ENCODE measurements around the gene PDE9A. TPM values are rescaled to one million over a fixed set of nuclear protein-coding genes. Genes with fewer than 3 reads are reported as not detected.

Gene PDE9A
- total and polyA plus RNA-seq, 8 donors: 1.2 to 14.4 (median 5.0) TPM

- FAIRE-seq (no peak), ATAC-seq (no peak), DNase-seq (no peak)
- H3K27me3 ChIP-seq: no peaks in the 10 kb centered on the region
- no peaks in the 10 kb centered on the region for H3K9me3 ChIP-seq
- H3K27ac ChIP-seq: no peak overlapping the region
- 83 to 86% methylated on average over 33 of the region's 33 CpGs for WGBS, 2 donors
- intact Hi-C loops (cut with DNase I): no loop called here
- H3K36me3 ChIP-seq: no peaks in the 10 kb centered on the region
- no peak overlapping the region for H3K4me3 ChIP-seq
- no peaks in the 10 kb centered on the region for H3K4me1 ChIP-seq
- no peak for TF ChIP-seq CTCF (IDR thresholded peaks at IDR 0.05)
These were observed 31.6 kb downstream of the PDE9A start for GRCh38 chr21:42685036-42685435.

DNA sequence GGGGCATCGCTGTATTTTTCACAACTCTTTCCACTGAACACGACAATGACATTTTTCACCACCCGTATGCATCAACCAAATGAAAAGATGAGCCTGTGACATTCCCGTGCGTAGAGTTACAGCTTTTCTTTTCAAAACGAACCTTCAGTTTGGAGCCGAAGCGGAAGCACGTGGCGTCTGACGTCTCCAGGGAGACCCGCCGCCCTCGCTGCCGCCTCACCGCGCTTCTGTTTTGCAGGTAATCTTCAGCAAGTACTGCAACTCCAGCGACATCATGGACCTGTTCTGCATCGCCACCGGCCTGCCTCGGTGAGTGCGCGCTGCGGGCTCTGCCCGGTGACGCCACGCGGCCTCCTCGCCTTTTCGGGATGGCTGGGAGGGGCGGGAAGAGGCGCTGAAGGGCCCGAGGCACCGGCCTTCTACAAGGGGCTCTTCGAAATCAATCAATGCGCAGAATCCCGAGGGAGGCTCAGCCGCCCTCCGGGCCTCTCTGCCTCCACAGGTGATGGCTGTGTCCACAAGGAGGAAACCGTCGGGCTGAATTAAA is 32.6 kb downstream of the PDE9A start:
- ATAC-seq: no peak
- no peak overlapping the region for H3K27ac ChIP-seq
- H3K27me3 ChIP-seq: no peaks in the 10 kb centered on the region
- intact Hi-C loops (cut with DNase I): no loop called here
- no peak for TF ChIP-seq CTCF (IDR thresholded peaks at IDR 0.05)
- no peaks in the 10 kb centered on the region for H3K9me3 ChIP-seq
- H3K36me3 ChIP-seq: no peaks in the 10 kb centered on the region
- no peak for FAIRE-seq
- no peak for DNase-seq
- 90 to 94% methylated on average over 41 of the region's 41 CpGs for WGBS, 2 donors
- no peaks in the 10 kb centered on the region for H3K4me1 ChIP-seq
- H3K4me3 ChIP-seq: no peak overlapping the region

- no peak for TF ChIP-seq CTCF (IDR thresholded peaks at IDR 0.05)
- Histone ChIP-seq H3K27me3 (no peaks in the 10 kb centered on the region), H3K27ac (no peak overlapping the region), H3K9me3 (no peaks in the 10 kb centered on the region), H3K36me3 (no peaks in the 10 kb centered on the region), H3K4me3 (no peak overlapping the region), H3K4me1 (no peaks in the 10 kb centered on the region)
- FAIRE-seq (no peak), DNase-seq (no peak), ATAC-seq (no peak)
- 78 to 91% methylated on average over 18 of the region's 18 CpGs for WGBS, 2 donors
- intact Hi-C loops (cut with DNase I): no loop called here
These were observed 34.4 kb downstream of the PDE9A start for GRCh38 chr21:42687796-42688195.

DNA sequence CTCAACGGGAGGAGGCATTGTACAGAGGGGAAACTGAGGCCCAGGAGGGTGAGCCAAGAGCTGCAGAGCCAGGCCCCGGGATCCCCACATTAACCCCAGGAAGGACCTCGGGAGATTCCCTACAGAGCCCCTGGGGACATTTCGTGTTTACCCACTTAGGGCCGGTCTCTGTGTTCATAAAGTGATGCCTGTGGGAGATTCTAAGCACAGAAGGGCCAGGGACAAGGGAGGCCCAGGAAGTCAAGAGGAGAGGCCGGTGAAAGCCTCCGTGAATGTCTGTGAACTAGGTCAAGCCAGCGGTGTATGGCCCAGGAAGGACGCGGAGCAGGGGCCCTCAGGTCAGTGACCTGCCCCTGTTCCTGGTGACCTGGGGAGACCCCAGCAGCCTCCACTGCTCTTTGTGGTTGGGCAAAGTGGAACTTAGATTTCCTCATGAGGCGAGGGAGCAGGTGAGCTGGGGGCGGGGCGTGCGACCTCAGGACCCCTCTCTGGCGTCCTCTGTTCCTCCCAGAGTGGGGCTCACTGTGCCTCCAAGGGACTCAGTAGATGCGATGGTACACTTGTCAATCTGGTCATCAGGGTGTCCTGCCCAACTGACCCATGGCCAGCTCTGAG is 34.9 kb downstream of the PDE9A start:
- Histone ChIP-seq H3K9me3 (no peaks in the 10 kb centered on the region), H3K36me3 (no peaks in the 10 kb centered on the region), H3K4me3 (no peak overlapping the region), H3K27ac (no peak overlapping the region), H3K27me3 (no peaks in the 10 kb centered on the region), H3K4me1 (no peaks in the 10 kb centered on the region)
- WGBS, 2 donors: 74 to 93% methylated on average over 16 of the region's 16 CpGs
- TF ChIP-seq CTCF (IDR thresholded peaks at IDR 0.05): no peak
- DNase-seq (no peak), ATAC-seq (no peak), FAIRE-seq (no peak)
- intact Hi-C loops (cut with DNase I): no loop called here

DNA sequence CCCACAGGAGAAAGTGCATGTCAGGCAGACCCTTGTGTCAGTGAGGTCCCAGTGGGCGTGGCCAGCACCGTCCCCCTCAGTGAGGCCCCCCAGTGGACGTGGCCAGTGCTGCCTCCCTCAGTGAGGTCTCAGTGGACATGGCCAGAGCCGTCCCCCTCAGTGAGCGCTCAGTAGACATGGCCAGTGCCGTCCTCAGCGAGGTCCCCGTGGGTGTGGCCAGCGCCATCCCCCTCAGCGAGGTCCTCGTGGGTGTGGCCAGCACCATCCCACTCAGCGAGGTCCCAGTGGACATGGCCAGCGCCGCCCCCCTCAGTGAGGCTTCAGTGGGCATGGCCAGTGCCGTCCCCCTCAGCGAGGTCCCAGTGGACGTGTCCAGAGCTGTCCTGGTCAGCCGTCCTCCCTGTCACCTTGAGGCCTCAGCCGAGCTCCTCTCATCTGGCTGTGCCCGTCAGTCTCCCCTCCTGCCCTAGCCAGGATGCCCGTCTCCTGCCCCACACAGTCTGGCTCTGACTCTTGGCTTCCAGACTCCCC is 35.5 kb downstream of the PDE9A start:
- no peak for DNase-seq

More for the DNA sequence above, 35.5 kb downstream of the PDE9A start:
- Histone ChIP-seq H3K36me3 (no peaks in the 10 kb centered on the region), H3K4me3 (no peak overlapping the region), H3K9me3 (no peaks in the 10 kb centered on the region), H3K4me1 (no peaks in the 10 kb centered on the region), H3K27me3 (no peaks in the 10 kb centered on the region), H3K27ac (no peak overlapping the region)
- FAIRE-seq: no peak
- intact Hi-C loops (cut with DNase I): no loop called here
- WGBS, 2 donors: 69 to 76% methylated on average over 19 to 21 of the region's 21 CpGs
- no peak for TF ChIP-seq CTCF (IDR thresholded peaks at IDR 0.05)
- ATAC-seq: no peak

Measured in pancreas (tissue), 10 donors.